ENCODE data around the gene PXDC1. TPM values are rescaled to one million over a fixed set of nuclear protein-coding genes. Genes with fewer than 3 reads are reported as not detected.

The PXDC1 gene
- total RNA-seq, 1 donor from 2014 or later, result 7.5 TPM

Other genes starting within 250 kb of the PXDC1 start
- 3.6 TPM for gene FAM50B, start 97.7 kb upstream of the PXDC1 start, total RNA-seq (ENCODE audit: unreplicated experiment)